Common myeloid progenitor, CD34-positive (primary cell): ENCODE results near the gene GBX1.

Experiments
- CTCF ChIA-PET: fragments of 350-600 bp; sonication (Branson Sonifier 250); formaldehyde crosslinking; loops from one replicate; lab custom pipeline; 2021; ENCODE audit warnings: antibody characterized with exemption; lab: Charles Lee
- POLR2A ChIA-PET: fragments of 350-600 bp; sonication (Branson Sonifier 250); formaldehyde crosslinking; loops from one replicate; lab custom pipeline; 2021; ENCODE audit warnings: antibody characterized with exemption; lab: Charles Lee
- DNase-seq, 3 donors: peaks; one replicate each; pipeline versions ENCODE4 v3.0.0 to v3.0.0-alpha.2; 2013
- H3K27ac ChIP-seq, 2 experiments: 1 replicate in 1 of 2; 2 replicates in 1 of 2; pipeline ENCODE4 v1.7.0; 2013; ENCODE audit warnings: inconsistent platforms in 2 of 2, low read length in 2 of 2, mild to moderate bottlenecking in 2 of 2, low read depth in 1 of 2, moderate library complexity in 1 of 2; ENCODE audit not compliant: severe bottlenecking in 2 of 2, insufficient read depth in 1 of 2, poor library complexity in 1 of 2
- H3K27me3 ChIP-seq, 5 experiments: replicated peaks in 2 of 5; 1 replicate in 3 of 5; 2 replicates in 2 of 5; pipeline versions ENCODE4 v1.6.1 to v1.7.0; 2013; ENCODE audit warnings: low read length in 4 of 5, mild to moderate bottlenecking in 2 of 5, moderate library complexity in 2 of 5, inconsistent platforms in 1 of 5; ENCODE audit not compliant: insufficient read depth in 5 of 5, control insufficient read depth in 4 of 5
- H3K36me3 ChIP-seq, 4 experiments: 1 replicate in 2 of 4; 2 replicates in 2 of 4; pipeline versions ENCODE4 v1.6.1 to v1.7.0; 2013; ENCODE audit warnings: low read length in 3 of 4, control low read depth in 1 of 4, mild to moderate bottlenecking in 1 of 4; ENCODE audit not compliant: control insufficient read depth in 4 of 4, insufficient read depth in 4 of 4
- H3K4me1 ChIP-seq, 4 experiments: 1 replicate in 3 of 4; 2 replicates in 1 of 4; pipeline versions ENCODE4 v1.6.1 to v1.7.1; 2013; ENCODE audit warnings: low read length in 3 of 4, mild to moderate bottlenecking in 3 of 4, control low read depth in 1 of 4, inconsistent platforms in 1 of 4, moderate library complexity in 1 of 4; ENCODE audit not compliant: control insufficient read depth in 4 of 4, insufficient read depth in 4 of 4; ENCODE audit errors: control extremely low read depth in 1 of 4
- H3K4me3 ChIP-seq, 7 experiments: 1 replicate in 4 of 7; 2 replicates in 3 of 7; pipeline versions ENCODE4 v1.5.1 to v1.7.0; 2013; ENCODE audit warnings: mild to moderate bottlenecking in 7 of 7, low read length in 6 of 7, moderate library complexity in 6 of 7, inconsistent platforms in 2 of 7, low read depth in 2 of 7, control low read depth in 1 of 7; ENCODE audit not compliant: insufficient read depth in 4 of 7, control insufficient read depth in 1 of 7; ENCODE audit errors: extremely low read depth in 1 of 7
- H3K9me3 ChIP-seq, 5 experiments: 1 replicate in 4 of 5; 2 replicates in 1 of 5; pipeline versions ENCODE4 v1.6.1 to v1.7.1; 2013; ENCODE audit warnings: low read length in 4 of 5, mild to moderate bottlenecking in 2 of 5, inconsistent platforms in 1 of 5, low read depth in 1 of 5, moderate library complexity in 1 of 5; ENCODE audit not compliant: control insufficient read depth in 4 of 5, insufficient read depth in 2 of 5; ENCODE audit errors: control extremely low read depth in 1 of 5
- WGBS: methylation state at CpG from one replicate; pipeline ENCODE4 v1.1.5; 2013; ENCODE audit not compliant: insufficient coverage; 5-methylcytosine and 5-hydroxymethylcytosine counted together

GBX1 gene

DNA sequence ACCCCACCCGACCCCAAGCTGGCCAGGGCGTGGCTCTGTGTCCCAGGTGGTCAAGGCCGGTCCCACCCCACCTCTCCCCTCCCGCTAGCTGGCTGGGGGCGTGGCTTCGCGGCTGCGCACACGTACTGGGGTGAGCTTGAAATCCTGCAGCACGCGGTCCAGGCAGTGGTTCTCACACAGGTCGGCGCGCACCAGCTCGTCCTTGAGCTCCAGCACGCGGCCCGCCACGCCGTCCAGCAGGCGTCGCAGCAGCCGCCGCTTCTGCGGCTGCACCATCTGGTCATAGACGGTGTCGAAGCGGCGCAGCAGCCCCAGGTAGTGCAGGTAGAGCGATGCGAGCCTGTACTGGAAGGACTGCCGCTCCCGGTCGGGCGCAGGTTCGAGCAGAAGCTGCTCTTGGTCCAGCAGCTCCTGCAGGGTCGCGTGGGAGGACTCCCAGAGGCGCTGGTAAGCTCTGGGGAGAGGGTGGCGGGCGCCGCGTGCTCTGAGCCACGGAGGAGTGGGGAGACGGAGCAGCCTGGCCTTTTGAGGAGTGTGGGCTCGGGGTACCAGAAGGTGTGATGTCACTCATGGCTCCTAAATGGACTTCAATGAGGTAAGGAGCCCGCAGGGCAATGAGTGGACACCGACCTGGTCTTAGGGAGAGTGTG lies 37.0 kb upstream of the GBX1 start:
- WGBS: 88% methylated on average over 48 of the region's 48 CpGs
- Histone ChIP-seq H3K9me3 (no peaks in the 10 kb centered on the region), H3K4me3 (no peak overlapping the region), H3K4me1 (peaks cover 8 to 35% (median 27%) of the 10 kb centered on the region in 4 experiments), H3K36me3 (no peaks in the 10 kb centered on the region), H3K27me3 (peaks cover 0 to 25% (median 4%) of the 10 kb centered on the region in 5 experiments), H3K27ac (no peak overlapping the region)
- ChIA-PET POLR2A (no interaction called here), CTCF (interaction anchor here (0.8 to 4.8 kb wide), 7 partner anchors 23 to 147 kb away, joined by 3 to 37 read pairs (median 3); partner anchors contain the start of gene ABCF2)
- DNase-seq: peak in 2 of 3 donors; percentile 9 to 18

DNA sequence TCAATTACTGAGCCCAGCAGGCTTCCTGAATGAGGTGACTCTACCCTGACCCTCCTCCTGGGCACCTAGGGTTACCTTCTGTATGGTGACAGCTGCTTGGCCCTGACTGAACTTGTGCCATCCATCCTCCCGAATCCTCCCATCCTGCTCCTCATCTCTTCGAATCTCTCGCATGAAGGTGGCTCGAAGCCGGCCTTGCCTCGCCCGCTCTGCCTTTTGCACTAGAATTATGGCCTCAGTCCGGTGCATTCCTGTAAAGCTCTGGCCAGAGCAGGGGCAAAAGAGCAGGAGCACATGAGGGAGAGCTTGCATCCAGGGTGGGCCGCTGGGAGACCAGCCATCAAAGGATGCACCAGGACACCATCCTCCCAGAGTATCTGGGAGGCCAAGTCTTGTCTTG lies 35.3 kb upstream of the GBX1 start:
- POLR2A ChIA-PET: no interaction called here
- no peaks in the 10 kb centered on the region for H3K9me3 ChIP-seq
- CTCF ChIA-PET: no interaction called here
- peaks cover 0 to 25% (median 7%) of the 10 kb centered on the region in 5 experiments for H3K27me3 ChIP-seq
- H3K4me3 ChIP-seq: no peak overlapping the region
- no peak overlapping the region for H3K27ac ChIP-seq
- no peaks in the 10 kb centered on the region for H3K36me3 ChIP-seq
- peaks cover 5 to 24% (median 21%) of the 10 kb centered on the region in 4 experiments for H3K4me1 ChIP-seq
- DNase-seq: no peak
- 100% methylated on average over 2 of the region's 9 CpGs for WGBS

DNA sequence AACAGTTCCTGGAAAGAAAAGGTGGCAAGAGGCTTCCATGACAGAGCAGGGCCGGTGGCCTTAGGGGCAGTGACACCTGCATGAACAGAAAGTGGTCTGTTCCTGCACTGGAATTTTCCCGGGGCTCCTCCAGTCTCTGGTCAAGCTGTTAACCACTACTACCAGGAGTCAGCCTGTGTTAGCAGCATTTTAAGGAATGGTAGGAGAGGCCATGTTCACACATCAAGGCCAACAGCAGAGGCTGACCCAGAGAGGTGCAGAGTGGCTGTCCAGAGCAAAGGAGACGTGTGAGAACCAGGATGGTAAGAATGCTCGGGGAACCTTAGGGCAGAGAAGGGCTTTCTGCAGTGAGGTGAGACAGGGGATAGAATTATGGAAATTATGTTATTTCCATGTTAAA lies 34.3 kb upstream of the GBX1 start:
- Histone ChIP-seq H3K4me1 (peaks cover 0 to 13% (median 10%) of the 10 kb centered on the region in 4 experiments), H3K27me3 (peaks cover 0 to 25% (median 7%) of the 10 kb centered on the region in 5 experiments), H3K36me3 (no peaks in the 10 kb centered on the region), H3K27ac (no peak overlapping the region), H3K9me3 (no peaks in the 10 kb centered on the region), H3K4me3 (no peak overlapping the region)
- ChIA-PET CTCF (no interaction called here), POLR2A (no interaction called here)
- WGBS: 84% methylated on average over 4 of the region's 4 CpGs
- no peak for DNase-seq

DNA sequence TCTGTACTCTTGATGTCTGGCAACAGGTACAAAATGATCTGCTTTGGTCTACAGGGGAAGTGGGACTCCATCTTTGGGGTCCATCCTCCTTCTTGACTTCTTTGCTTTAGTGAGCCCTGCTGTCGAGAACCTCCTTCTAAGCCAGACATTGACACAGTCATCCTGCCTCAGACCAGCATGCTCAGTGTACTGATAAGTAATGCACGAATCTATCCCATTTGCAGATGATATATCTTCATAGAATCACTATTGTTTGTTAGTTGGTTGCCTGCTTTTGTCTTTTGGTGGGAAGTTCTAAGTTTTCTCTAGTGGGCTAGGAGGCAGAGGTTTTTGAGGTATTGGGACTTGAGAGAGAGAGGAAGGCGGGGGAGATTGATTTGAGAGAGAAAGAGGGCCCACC lies 33.9 kb upstream of the GBX1 start:
- ChIA-PET POLR2A (no interaction called here), CTCF (interaction anchor here (1.0 kb wide), 1 partner anchor 42 kb away, joined by 6 read pairs; no protein-coding TSS in a partner anchor)
- Histone ChIP-seq H3K27me3 (peaks cover 0 to 25% (median 9%) of the 10 kb centered on the region in 5 experiments), H3K4me3 (no peak overlapping the region), H3K4me1 (peaks cover 0 to 9% (median 6%) of the 10 kb centered on the region in 4 experiments), H3K9me3 (no peaks in the 10 kb centered on the region), H3K36me3 (no peaks in the 10 kb centered on the region), H3K27ac (no peak overlapping the region)
- no peak for DNase-seq
- no CpG with 5 or more reads among the region's 3 CpGs for WGBS

DNA sequence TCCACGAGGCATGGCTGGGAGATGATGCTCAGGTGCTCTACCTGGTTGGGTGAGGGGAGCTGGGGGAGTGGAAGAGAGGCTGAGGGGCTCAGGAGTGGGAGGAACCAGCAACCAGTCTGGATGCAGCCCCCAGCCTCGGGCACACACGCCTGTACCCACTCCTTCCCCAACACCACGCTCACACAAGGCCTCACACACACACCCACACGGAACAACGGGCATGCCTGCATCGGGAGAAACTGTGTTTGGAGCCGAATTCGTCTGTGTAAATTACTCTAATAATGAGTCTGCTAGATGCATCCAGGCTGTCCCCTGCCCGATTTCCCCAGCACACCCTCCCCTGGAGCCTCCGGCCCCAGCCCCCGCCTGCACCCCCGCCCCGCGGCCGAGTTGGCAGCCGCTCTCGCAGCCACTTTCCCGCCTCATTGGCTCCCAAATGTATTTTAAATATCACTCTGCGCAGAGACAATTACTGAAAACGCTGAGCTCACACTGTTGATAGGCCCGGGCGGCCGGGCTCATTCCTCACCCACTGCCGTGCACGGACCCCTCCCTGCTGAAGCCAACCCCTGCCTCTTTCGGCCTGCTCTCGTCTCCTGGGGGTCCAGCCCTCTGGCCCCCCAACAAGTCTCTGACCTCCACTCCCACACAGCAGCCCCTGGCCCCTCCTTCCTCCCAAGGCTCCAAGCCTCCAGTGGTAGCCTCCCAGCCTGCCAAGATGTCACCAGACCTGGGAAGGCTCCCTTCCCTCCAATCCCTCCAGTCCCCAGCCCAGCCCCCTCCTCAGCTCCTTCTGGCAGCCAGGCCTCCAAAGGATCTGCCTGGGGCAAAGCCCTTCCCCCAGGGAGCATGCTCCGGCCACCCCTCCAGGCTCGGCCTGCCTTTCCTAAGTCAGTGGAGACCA lies 31.7 kb upstream of the GBX1 start:
- 93% methylated on average over 23 of the region's 30 CpGs for WGBS
- H3K27ac ChIP-seq: no peak overlapping the region
- H3K36me3 ChIP-seq: no peaks in the 10 kb centered on the region
- no peaks in the 10 kb centered on the region for H3K9me3 ChIP-seq
- ChIA-PET CTCF (interaction anchor here (0.8 to 1.6 kb wide), 5 partner anchors 8 to 75 kb away, joined by 3 to 4 read pairs (median 3); no protein-coding TSS in a partner anchor), POLR2A (no interaction called here)
- H3K27me3 ChIP-seq: peaks cover 0 to 30% (median 21%) of the 10 kb centered on the region in 5 experiments
- H3K4me3 ChIP-seq: no peak overlapping the region
- no peak for DNase-seq
- H3K4me1 ChIP-seq: peaks cover 0 to 5% (median 0%) of the 10 kb centered on the region in 4 experiments

DNA sequence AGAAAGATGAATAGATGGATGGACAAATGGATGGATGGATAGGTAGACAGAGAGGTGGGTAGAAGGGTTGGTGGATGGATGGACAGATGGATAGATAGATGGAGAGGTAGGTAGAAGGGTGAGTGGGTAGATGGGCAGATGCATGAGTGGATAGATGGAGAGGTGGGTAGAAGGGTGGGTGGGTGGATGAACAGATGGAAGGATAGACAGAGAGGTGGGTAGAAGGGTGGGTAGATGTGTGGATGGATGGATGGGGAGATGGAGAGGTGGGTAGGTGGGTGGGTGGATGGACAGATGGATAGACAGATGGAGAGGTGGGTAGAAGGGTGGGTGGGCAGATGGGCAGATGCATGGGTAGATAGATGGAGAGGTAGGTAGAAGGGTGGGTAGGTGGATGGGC lies 30.4 kb upstream of the GBX1 start:
- Histone ChIP-seq H3K9me3 (no peaks in the 10 kb centered on the region), H3K27ac (no peak overlapping the region), H3K4me1 (peaks cover 0 to 5% (median 0%) of the 10 kb centered on the region in 4 experiments), H3K27me3 (peaks cover 0 to 21% (median 14%) of the 10 kb centered on the region in 5 experiments), H3K36me3 (no peaks in the 10 kb centered on the region), H3K4me3 (no peak overlapping the region)
- CTCF ChIA-PET: no interaction called here
- DNase-seq: no peak
- POLR2A ChIA-PET: no interaction called here
